Nephron progenitor cell (in vitro differentiated cells): ENCODE data around the gene LARGE1.

Source experiments
- DNase-seq: peaks from one replicate; pipeline ENCODE4 v3.0.0; 2021
- H3K27ac Mint-ChIP-seq: 2 replicates; pipeline ENCODE4 v1.8.0; 2021; ENCODE audit warnings: mild to moderate bottlenecking, moderate library complexity, mixed read lengths
- H3K27me3 Mint-ChIP-seq: 2 replicates; pipeline ENCODE4 v1.8.0; 2021; ENCODE audit warnings: mild to moderate bottlenecking, low read depth, mixed read lengths; ENCODE audit not compliant: poor library complexity
- H3K36me3 Mint-ChIP-seq: 2 replicates; pipeline ENCODE4 v1.8.0; 2021; ENCODE audit warnings: low read depth, mixed read lengths
- H3K4me1 Mint-ChIP-seq: 2 replicates; pipeline ENCODE4 v1.8.0; 2021; ENCODE audit warnings: mixed read lengths
- H3K4me3 Mint-ChIP-seq: 2 replicates; pipeline ENCODE4 v1.8.0; 2021; ENCODE audit warnings: mild to moderate bottlenecking, moderate library complexity, mixed read lengths
- H3K9me3 Mint-ChIP-seq: 2 replicates; pipeline ENCODE4 v1.8.0; 2021; ENCODE audit warnings: mild to moderate bottlenecking, moderate library complexity, mixed read lengths
- TF ChIP-seq, protein P1 (sequence below): fragments of 200-600 bp; sonication (generic); IDR thresholded peaks from 2 replicates; pipeline ENCODE4 v1.5.0; 2021; ENCODE audit warnings: antibody characterized with exemption

Gene LARGE1

DNA sequence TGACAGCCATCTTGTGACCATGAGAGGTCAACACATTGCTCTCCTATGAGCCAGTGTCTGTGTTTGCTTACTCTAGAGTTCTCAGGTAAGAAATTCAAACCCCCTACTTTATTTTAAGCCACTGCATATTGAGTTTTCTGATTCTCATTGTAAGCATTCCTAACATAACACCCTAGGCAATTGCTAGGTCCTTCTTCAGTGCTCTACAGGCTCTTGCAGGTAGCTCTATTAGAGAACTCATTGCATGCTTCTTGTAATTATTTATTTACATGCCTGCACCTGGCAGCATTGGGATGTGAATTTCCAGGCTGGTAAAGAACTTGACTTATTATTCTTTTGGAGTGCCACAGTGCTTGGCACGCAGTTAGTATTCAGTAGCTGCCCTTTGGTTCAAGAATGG, 573.3 kb downstream of the LARGE1 start:
- Mint-ChIP-seq H3K4me3 (no peak overlapping the region), H3K36me3 (peaks cover 37% of the 10 kb centered on the region), H3K4me1 (peaks cover 15% of the 10 kb centered on the region), H3K27ac (no peak overlapping the region), H3K9me3 (peaks cover 35% of the 10 kb centered on the region), H3K27me3 (no peaks in the 10 kb centered on the region)
- TF ChIP-seq, protein P1, sequence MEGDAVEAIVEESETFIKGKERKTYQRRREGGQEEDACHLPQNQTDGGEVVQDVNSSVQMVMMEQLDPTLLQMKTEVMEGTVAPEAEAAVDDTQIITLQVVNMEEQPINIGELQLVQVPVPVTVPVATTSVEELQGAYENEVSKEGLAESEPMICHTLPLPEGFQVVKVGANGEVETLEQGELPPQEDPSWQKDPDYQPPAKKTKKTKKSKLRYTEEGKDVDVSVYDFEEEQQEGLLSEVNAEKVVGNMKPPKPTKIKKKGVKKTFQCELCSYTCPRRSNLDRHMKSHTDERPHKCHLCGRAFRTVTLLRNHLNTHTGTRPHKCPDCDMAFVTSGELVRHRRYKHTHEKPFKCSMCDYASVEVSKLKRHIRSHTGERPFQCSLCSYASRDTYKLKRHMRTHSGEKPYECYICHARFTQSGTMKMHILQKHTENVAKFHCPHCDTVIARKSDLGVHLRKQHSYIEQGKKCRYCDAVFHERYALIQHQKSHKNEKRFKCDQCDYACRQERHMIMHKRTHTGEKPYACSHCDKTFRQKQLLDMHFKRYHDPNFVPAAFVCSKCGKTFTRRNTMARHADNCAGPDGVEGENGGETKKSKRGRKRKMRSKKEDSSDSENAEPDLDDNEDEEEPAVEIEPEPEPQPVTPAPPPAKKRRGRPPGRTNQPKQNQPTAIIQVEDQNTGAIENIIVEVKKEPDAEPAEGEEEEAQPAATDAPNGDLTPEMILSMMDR, result no peak
- DNase-seq, result no peak

DNA sequence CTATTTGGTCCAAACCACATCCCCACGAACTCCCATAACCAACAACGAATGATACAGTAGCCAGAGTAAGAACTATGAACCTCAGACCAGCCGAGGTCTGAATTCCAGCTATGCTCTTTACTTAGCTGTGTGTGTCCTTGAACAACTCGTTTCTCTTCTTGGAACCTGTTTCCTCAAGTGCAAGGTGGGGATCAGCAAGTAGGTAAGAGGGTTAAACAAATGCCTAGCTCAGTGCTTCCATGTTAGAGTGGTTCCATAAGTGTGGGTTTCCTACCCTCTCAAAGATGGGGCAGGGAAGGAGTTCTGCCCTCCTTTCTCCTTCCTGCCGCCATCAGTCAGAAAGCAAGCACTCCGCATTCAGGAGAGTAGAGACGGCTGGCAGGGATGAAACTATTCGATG, 578.7 kb downstream of the LARGE1 start:
- Mint-ChIP-seq H3K4me1 (peaks cover 5% of the 10 kb centered on the region), H3K4me3 (no peak overlapping the region), H3K36me3 (peaks cover 17% of the 10 kb centered on the region), H3K9me3 (no peaks in the 10 kb centered on the region), H3K27ac (peak overlapping the region; percentile 69), H3K27me3 (peaks cover 4% of the 10 kb centered on the region)
- TF ChIP-seq, protein P1, result no peak
- DNase-seq, result no peak

GRCh38 chr22:33337524-33337923, 582.8 kb downstream of the LARGE1 start:
- no peak for DNase-seq
- Mint-ChIP-seq H3K36me3 (peaks cover 29% of the 10 kb centered on the region), H3K9me3 (no peaks in the 10 kb centered on the region), H3K27me3 (peaks cover 8% of the 10 kb centered on the region), H3K4me3 (no peak overlapping the region), H3K4me1 (peaks cover 8% of the 10 kb centered on the region), H3K27ac (no peak overlapping the region)
- TF ChIP-seq, protein P1, result no peak

DNA sequence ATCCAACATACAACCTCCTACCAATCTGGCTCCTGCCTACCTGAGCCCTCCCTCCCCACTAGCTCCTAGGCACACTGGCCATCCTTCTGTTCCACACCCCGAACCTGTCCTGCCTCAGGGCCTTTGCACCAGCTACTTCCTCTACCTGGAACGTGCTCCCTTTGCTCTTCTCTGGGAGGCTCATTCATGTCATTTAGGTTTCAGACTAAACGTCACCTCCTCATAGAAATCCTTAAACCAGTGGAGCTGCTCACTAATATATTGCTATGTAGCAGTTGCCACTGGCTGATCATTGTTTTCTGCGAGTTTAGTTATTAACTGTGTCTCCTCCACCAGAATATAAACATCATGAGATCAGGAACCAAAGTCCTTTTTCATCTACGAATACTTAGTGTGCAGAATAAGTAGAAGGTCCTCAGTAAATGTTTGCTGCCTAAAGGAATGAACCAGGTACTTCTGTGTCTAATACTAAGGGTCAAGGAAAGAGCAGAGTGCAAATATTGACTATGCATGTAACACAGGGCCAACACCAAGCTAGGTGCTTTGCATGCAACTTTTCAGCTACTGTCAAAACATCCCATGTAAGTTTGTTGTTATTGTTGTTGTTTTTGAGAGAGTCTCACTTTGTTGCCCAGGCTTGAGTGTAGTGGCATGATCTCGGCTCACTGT, 584.5 kb downstream of the LARGE1 start:
- DNase-seq, result no peak
- H3K27me3 Mint-ChIP-seq, result peaks cover 9% of the 10 kb centered on the region
- TF ChIP-seq, protein P1, result no peak
- H3K4me1 Mint-ChIP-seq, result peaks cover 8% of the 10 kb centered on the region
- H3K27ac Mint-ChIP-seq, result no peak overlapping the region
- H3K4me3 Mint-ChIP-seq, result no peak overlapping the region
- peaks cover 39% of the 10 kb centered on the region for H3K36me3 Mint-ChIP-seq
- H3K9me3 Mint-ChIP-seq, result no peaks in the 10 kb centered on the region

GRCh38 chr22:33332538-33332937, 587.7 kb downstream of the LARGE1 start:
- no peak for DNase-seq
- peaks cover 8% of the 10 kb centered on the region for H3K4me1 Mint-ChIP-seq
- H3K4me3 Mint-ChIP-seq, result no peak overlapping the region
- H3K9me3 Mint-ChIP-seq, result no peaks in the 10 kb centered on the region
- no peak overlapping the region for H3K27ac Mint-ChIP-seq
- peaks cover 5% of the 10 kb centered on the region for H3K27me3 Mint-ChIP-seq
- H3K36me3 Mint-ChIP-seq, result peaks cover 27% of the 10 kb centered on the region
- TF ChIP-seq, protein P1, result no peak

DNA sequence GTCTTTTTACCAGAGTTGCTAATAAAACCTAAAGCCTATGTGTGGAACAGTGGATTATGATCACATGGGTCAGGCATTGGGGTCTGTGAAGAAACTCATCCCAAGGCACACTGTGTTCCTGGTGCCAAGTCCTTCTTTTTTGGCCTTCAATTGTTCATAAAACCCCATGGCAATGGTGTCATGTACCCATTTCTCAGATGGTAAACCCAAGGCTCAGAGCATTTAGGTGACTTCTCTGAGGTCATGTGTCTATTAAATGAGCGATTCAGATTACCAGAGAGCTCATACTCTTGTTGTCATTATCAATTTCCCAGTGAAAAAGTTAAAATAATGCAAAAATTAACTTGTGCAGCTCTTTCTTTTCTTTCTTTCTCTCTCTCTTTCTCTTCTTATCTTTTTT, 589.3 kb downstream of the LARGE1 start:
- Mint-ChIP-seq H3K4me1 (peaks cover 8% of the 10 kb centered on the region), H3K36me3 (peaks cover 22% of the 10 kb centered on the region), H3K4me3 (no peak overlapping the region), H3K27ac (no peak overlapping the region), H3K9me3 (no peaks in the 10 kb centered on the region), H3K27me3 (peaks cover 5% of the 10 kb centered on the region)
- no peak for DNase-seq
- TF ChIP-seq, protein P1, result no peak
